ENCODE results near the gene BAG1. TPM values are rescaled to one million over a fixed set of nuclear protein-coding genes. Genes with fewer than 3 reads are reported as not detected.

Gene BAG1
- total and polyA plus RNA-seq, 2 of the 13 experiments (the other 11 are each of a cell fraction or from before 2014, with no cell fraction given) = 23.1 to 59.5 TPM

DNA sequence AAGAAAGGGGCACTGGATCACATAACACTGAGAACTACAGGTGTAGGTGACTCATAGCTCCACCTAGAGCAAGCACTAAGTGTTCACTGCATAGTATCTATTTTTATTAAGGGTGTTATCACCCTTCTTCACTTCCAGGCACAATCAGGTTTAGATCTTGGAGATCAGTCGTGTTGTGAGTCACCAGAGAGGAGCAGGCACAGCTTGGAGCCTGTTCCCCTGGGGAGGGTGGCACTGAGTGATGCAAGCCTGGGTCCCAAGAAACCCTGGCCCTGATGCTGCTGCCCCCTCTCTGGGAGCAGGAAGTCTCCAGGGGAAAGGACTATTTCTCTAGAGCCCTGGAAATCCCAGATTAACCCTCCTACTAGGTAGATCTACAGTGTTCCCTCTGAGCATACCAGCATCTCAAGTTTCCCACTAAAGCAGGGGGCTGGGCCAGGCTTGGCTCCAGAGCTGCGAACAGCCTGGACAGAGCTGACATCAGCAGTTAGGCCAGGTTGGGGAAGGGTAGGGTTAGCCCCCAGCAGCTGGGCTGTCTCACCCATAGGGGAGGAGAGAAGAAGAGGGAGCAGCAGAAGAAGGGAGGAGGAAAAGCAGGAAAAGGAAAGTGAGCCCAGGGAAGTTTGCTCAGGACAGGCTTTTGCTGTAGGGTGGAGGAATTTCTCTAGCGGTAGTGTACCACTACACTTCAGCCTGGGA, 52.7 kb downstream of the BAG1 start (continued):
- TF ChIP-seq MTF2 (CRISPR knock-in tag; IDR thresholded peaks at IDR 0.05; ENCODE audit: borderline replicate concordance) (no peak), CCDC6 (CRISPR knock-in tag; IDR thresholded peaks at IDR 0.05) (no peak), ZNF17 (CRISPR knock-in tag; IDR thresholded peaks at IDR 0.05) (no peak), ATF7-NPFF (CRISPR knock-in tag; IDR thresholded peaks at IDR 0.05; ENCODE audit: low read depth) (no peak), ZNF879 (CRISPR knock-in tag; IDR thresholded peaks at IDR 0.05) (no peak), ZNF232 (CRISPR knock-in tag; IDR thresholded peaks at IDR 0.05; ENCODE audit: borderline replicate concordance) (no peak), ZNF383 (CRISPR knock-in tag; IDR thresholded peaks at IDR 0.05; ENCODE audit: borderline replicate concordance) (no peak), NFRKB (IDR thresholded peaks at IDR 0.05) (no peak), ZNF143 (CRISPR knock-in tag; IDR thresholded peaks at IDR 0.05) (no peak), ATM (IDR thresholded peaks at IDR 0.05; ENCODE audit: borderline replicate concordance) (no peak), POLR2G (IDR thresholded peaks at IDR 0.05; ENCODE audit: low read depth, low read length) (no peak), ZNF121 (CRISPR knock-in tag; IDR thresholded peaks at IDR 0.05) (no peak), TSC22D2 (CRISPR knock-in tag; IDR thresholded peaks at IDR 0.05; ENCODE audit: borderline replicate concordance) (no peak)
- TF ChIP-seq, protein P1, sequence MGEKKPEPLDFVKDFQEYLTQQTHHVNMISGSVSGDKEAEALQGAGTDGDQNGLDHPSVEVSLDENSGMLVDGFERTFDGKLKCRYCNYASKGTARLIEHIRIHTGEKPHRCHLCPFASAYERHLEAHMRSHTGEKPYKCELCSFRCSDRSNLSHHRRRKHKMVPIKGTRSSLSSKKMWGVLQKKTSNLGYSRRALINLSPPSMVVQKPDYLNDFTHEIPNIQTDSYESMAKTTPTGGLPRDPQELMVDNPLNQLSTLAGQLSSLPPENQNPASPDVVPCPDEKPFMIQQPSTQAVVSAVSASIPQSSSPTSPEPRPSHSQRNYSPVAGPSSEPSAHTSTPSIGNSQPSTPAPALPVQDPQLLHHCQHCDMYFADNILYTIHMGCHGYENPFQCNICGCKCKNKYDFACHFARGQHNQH (CRISPR knock-in tag; IDR thresholded peaks at IDR 0.05) = no peak
- TF ChIP-seq, protein P2, sequence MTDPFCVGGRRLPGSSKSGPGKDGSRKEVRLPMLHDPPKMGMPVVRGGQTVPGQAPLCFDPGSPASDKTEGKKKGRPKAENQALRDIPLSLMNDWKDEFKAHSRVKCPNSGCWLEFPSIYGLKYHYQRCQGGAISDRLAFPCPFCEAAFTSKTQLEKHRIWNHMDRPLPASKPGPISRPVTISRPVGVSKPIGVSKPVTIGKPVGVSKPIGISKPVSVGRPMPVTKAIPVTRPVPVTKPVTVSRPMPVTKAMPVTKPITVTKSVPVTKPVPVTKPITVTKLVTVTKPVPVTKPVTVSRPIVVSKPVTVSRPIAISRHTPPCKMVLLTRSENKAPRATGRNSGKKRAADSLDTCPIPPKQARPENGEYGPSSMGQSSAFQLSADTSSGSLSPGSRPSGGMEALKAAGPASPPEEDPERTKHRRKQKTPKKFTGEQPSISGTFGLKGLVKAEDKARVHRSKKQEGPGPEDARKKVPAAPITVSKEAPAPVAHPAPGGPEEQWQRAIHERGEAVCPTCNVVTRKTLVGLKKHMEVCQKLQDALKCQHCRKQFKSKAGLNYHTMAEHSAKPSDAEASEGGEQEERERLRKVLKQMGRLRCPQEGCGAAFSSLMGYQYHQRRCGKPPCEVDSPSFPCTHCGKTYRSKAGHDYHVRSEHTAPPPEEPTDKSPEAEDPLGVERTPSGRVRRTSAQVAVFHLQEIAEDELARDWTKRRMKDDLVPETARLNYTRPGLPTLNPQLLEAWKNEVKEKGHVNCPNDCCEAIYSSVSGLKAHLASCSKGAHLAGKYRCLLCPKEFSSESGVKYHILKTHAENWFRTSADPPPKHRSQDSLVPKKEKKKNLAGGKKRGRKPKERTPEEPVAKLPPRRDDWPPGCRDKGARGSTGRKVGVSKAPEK (CRISPR knock-in tag; IDR thresholded peaks at IDR 0.05; ENCODE audit: borderline replicate concordance) = no peak
- TF ChIP-seq, protein P3, sequence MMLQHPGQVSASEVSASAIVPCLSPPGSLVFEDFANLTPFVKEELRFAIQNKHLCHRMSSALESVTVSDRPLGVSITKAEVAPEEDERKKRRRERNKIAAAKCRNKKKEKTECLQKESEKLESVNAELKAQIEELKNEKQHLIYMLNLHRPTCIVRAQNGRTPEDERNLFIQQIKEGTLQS (CRISPR knock-in tag; IDR thresholded peaks at IDR 0.05) = no peak
- TF ChIP-seq, protein P4, sequence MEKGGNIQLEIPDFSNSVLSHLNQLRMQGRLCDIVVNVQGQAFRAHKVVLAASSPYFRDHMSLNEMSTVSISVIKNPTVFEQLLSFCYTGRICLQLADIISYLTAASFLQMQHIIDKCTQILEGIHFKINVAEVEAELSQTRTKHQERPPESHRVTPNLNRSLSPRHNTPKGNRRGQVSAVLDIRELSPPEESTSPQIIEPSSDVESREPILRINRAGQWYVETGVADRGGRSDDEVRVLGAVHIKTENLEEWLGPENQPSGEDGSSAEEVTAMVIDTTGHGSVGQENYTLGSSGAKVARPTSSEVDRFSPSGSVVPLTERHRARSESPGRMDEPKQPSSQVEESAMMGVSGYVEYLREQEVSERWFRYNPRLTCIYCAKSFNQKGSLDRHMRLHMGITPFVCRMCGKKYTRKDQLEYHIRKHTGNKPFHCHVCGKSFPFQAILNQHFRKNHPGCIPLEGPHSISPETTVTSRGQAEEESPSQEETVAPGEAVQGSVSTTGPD (CRISPR knock-in tag; IDR thresholded peaks at IDR 0.05) = no peak

Measured in HepG2 (cell line).